MM.1S (cell line): Measurements from ENCODE around the gene PCED1B.

Source experiments
- CTCF ChIP-seq: fragments of 300-600 bp; sonication (generic); IDR thresholded peaks from 2 replicates; pipeline ENCODE4 v1.5.1; 2016; ENCODE audit warnings: antibody characterized with exemption, low read length, mixed read lengths
- EZH2 ChIP-seq: fragments of 300-600 bp; sonication (generic); optimal IDR thresholded peaks from 2 replicates; pipeline ENCODE3; 2017; ENCODE audit warnings: low read depth, mild to moderate bottlenecking, antibody characterized with exemption, low read length, mixed read lengths
- EZH2phosphoT487 ChIP-seq: fragments of 300-600 bp; sonication (generic); IDR thresholded peaks from 2 replicates; pipeline ENCODE4 v1.6.1; 2018; ENCODE audit warnings: antibody characterized with exemption, low read length

GRCh38 chr12:47110718-47111391, 31.4 kb downstream of the PCED1B start:
- no peak for TF ChIP-seq CTCF
- TF ChIP-seq EZH2 = no peak
- TF ChIP-seq EZH2phosphoT487 = no peak
